ENCODE results near the gene FAM171A1.
"Not testable (repeated sequence)": the region's sequence is repeated elsewhere in the genome, so short reads cannot be mapped to it uniquely, and the experiment has no call there.

FAM171A1 gene

GRCh38 chr10:15314482-15315045, 56.5 kb downstream of the FAM171A1 start:
- DNase-seq: no peak

DNA sequence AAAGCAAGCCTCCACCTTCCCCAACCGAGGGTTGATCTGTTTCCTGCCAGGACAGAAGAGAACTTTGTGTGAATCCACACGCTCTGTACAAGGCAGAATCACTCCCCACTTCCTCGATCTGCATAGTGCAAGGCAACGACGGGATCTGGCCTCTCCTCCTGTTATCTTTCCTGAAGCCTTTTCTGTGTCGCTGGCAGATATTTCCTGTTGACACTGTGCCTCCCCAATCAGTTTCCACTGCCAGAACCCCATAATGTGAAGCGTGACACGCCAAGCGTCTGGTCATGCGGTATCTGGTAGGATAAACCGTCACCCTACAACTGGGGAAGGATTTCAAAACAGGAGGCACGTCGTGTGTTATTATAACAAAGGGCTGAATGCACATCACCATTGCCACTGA, 57.2 kb downstream of the FAM171A1 start:
- no peak for DNase-seq

- DNase-seq: no peak
Measured at GRCh38 chr10:15313047-15313446, 58.0 kb downstream of the FAM171A1 start.

DNA sequence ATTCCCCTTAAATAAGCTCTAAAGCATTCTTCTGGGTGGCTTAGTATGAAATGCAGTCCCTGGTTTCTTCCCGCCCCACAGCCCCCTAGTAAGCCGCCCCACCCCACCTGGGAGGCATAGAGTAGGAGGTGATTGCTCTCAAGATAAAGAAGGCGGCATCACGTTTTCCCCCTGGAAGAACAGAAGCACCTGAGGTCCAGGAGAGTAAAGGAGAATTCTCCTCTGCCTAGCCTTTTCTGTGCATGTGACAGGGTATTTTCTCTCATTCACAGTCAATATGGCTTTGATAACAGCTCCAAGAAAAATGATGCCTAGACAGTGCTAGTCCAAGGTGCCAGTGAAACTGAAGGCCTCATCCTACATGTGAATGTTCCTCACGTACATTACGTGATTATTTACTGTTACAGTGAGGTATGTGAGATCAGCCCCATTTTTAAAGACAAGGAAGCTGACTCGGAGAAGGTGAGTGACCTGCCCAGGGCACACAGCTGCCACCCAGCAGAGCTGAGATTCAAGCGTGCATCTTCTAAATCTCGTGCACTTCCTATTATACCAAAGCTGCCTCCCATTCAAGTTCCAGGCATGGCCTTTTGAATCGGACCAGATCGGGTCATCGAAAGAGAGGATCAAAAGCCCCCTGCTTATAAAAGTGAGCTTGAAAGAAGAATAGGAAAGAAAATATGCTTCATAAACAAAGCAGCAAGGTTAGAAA, 59.4 kb downstream of the FAM171A1 start:
- DNase-seq: no peak

- no peak for DNase-seq
Measured at GRCh38 chr10:15310776-15311568, 60.1 kb downstream of the FAM171A1 start.

DNA sequence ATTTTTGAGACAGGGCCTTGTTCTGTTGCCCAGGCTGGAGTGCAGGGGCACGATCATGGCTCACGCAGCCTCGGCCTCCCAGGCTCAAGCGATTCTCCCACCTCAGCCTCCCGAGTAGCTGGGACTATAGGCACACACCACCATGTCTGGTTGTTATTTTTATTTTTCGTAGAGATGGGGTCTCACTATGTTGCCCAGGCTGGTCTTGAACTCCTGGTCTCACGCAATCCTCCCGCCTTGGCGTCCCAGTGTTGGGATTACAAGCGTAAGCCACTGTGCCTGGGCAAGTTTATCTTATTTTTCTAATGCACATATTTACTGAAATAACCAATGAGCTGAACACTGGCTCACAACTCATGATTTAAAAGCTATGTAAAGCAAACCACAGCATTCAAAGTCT, 61.9 kb downstream of the FAM171A1 start:
- no peak for DNase-seq

GRCh38 chr10:15306735-15307280, 64.3 kb downstream of the FAM171A1 start:
- DNase-seq: no peak

DNA sequence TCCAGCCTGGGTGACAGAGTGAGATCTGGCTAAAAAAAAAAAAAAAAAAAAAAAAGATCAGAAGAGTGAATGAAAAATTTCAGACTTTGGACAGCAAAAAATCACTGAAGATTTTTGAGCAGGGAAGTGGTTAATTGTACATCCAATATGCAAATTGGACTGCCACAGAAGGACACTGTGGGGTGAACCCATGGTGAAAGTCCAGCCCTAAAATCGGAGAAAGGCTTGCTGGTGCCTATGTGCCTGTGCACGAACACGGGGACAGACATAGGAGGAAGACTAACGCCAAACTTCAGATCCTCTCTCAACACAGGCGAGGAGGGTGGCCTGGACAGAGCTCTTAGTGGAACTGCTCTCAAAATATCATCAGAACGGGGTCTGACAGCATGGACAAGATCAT, 65.5 kb downstream of the FAM171A1 start:
- no peak for DNase-seq

GRCh38 chr10:15305161-15305560, 65.9 kb downstream of the FAM171A1 start:
- no peak for DNase-seq

DNA sequence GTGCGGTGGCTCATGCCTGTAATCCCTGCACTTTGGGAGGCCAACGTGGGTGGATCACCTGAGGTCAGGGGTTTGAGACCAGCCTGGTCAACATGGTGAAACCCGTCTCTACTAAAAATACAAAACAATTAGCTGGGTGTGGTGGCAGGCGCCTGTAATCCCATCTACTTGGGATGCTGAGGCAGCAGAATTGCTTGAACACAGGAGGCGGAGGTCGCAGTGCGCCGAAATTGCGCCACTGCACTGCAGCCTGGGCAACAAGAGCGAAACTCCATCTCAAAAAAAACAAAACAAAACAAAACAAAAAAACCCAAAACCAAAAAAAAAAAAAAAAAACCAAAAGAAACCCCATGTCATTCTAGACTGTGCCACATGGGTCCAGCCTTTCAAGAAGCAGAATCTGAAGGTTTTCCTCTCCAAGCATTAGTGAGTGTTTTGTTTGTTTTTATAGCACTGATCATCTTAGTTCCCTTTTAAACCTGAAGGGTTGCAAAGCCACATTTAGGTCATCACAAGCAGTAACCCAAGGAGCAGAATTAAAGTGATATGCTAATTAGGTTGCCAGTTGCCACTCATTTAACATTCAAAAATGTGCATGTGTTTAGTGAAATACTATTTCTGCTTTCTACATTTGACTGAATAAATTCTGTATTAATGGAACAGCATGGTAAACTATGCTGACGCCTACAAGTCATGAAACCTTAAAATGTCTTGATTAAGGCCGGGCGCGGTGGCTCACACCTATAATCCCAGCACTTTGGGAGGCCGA, 68.7 kb downstream of the FAM171A1 start:
- DNase-seq: not testable (repeated sequence)

DNA sequence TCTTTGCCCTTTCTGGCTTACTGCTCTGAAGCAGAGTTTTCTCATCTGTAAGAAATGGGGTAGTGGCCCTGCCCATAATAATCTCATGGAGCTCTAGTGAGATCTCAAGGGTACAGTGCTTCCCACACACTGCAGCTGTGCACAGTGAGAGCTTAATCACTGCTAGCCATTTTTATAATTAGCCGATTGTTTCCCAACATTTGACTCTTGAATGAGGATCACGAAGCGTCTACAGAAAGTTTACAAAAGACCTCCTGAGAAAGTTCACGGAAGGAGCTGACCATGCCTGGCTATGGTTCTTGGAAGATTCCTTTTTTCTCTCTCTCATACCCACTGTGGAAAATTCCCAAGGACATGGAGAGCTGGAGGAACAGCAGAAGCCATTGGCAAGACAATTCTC, 70.4 kb downstream of the FAM171A1 start:
- DNase-seq: no peak

- no peak for DNase-seq
Measured at GRCh38 chr10:15300145-15300544, 70.9 kb downstream of the FAM171A1 start.

DNA sequence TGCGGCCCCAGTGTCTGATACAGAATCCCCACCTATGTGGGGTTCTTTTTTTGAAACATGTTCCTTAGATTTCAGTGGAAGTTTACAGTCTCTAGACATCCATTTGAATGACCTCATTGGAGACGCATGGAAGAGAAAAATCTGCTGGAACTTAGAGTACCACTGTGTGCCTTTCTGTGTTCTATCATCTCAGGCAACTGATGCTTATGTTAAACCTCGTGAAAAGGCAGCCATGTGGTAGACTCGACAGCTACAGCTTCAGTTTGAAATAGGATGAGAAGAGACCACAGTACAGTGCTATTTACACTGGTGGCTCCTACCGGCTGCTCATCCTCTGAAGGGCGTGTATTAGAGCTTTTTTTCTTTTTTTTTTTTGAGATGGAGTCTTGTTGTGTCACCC, 74.4 kb downstream of the FAM171A1 start:
- no peak for DNase-seq

GRCh38 chr10:15295537-15296325, 75.4 kb downstream of the FAM171A1 start:
- no peak for DNase-seq

- DNase-seq: no peak
Measured at GRCh38 chr10:15293862-15294842, 76.9 kb downstream of the FAM171A1 start.

DNA sequence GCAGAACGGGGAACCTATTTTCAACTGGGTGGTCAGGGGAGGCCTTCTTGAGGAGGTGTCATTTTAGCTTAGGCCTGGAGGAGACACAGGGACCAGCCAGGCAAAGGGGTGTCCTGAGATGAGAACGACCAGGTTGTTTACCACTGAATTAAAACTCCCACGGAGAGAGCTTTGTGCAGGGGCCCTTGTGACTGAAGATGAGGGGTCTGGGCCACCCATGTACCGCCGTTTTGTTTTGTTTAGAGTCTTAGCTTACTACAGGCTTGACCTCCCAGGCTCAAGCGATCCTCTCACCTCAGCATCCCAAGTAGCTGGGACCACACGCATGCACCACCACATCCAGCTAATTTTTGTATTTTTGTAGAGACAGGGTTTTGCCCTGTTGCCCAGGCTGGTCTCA, 80.4 kb downstream of the FAM171A1 start:
- no peak for DNase-seq

- DNase-seq: no peak
Measured at GRCh38 chr10:15290150-15290549, 80.9 kb downstream of the FAM171A1 start.

DNA sequence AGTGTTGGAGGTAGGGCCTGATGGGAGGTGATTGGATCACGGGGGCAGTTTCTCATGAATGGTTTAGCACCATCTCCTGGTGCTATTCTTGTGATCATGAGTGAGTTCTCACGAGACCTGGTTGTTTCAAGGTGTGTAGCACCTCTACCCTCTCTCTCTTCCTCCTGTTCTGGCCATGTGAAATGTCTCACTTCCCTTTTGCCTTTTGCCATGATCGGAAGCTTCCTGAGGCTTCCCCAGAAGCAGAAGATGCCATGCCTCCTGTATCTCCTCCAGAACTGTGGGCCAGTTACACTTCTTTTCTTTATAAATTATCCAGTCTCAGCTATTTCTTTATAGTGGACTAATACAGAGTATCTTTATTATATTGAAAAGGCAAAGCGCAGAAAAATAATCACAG, 90.1 kb downstream of the FAM171A1 start:
- no peak for DNase-seq

GRCh38 chr10:15280462-15280861, 90.6 kb downstream of the FAM171A1 start:
- DNase-seq: no peak

DNA sequence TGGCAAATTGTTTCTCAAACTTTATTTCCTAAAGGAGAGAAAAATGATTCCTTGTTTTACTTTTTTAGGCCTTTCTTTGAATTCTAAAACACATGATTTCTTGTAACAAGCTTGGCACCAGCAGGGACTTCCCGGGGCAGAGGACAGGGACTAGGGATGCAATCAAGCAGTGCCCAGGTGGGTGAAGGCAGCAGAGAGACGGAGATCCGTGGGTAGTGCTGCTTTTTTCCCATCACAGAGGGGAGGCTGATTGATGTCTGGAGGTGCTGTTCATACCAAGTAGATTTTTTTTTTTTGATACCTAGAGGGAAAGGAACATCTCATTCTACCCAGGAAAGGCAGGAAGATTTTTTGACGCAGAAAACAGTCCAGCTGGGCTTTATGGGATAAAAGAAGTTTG, 91.9 kb downstream of the FAM171A1 start:
- DNase-seq: no peak

- DNase-seq: no peak
Measured at GRCh38 chr10:15278786-15279185, 92.3 kb downstream of the FAM171A1 start.
